ENCODE measurements around the gene AAGAB. TPM values are rescaled to one million over a fixed set of nuclear protein-coding genes. Genes with fewer than 3 reads are reported as not detected.

The AAGAB gene
- total RNA-seq, 1 experiment from 2014 or later, result 52.0 TPM

- peak; percentile 89 for TF ChIP-seq SIN3A (IDR thresholded peaks at IDR 0.05; ENCODE audit: low read depth)
- TF ChIP-seq CBX3 (IDR thresholded peaks at IDR 0.05; ENCODE audit: low read depth), result peak; percentile 51; the same call in 1 of the 2 replicates
- 0 out of 2 replicates have a peak, but pooled peaks have one; percentile 31 for TF ChIP-seq SRF (IDR thresholded peaks at IDR 0.05; ENCODE audit: low read depth)
- TF ChIP-seq, protein P1, sequence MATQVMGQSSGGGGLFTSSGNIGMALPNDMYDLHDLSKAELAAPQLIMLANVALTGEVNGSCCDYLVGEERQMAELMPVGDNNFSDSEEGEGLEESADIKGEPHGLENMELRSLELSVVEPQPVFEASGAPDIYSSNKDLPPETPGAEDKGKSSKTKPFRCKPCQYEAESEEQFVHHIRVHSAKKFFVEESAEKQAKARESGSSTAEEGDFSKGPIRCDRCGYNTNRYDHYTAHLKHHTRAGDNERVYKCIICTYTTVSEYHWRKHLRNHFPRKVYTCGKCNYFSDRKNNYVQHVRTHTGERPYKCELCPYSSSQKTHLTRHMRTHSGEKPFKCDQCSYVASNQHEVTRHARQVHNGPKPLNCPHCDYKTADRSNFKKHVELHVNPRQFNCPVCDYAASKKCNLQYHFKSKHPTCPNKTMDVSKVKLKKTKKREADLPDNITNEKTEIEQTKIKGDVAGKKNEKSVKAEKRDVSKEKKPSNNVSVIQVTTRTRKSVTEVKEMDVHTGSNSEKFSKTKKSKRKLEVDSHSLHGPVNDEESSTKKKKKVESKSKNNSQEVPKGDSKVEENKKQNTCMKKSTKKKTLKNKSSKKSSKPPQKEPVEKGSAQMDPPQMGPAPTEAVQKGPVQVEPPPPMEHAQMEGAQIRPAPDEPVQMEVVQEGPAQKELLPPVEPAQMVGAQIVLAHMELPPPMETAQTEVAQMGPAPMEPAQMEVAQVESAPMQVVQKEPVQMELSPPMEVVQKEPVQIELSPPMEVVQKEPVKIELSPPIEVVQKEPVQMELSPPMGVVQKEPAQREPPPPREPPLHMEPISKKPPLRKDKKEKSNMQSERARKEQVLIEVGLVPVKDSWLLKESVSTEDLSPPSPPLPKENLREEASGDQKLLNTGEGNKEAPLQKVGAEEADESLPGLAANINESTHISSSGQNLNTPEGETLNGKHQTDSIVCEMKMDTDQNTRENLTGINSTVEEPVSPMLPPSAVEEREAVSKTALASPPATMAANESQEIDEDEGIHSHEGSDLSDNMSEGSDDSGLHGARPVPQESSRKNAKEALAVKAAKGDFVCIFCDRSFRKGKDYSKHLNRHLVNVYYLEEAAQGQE (IDR thresholded peaks at IDR 0.05; ENCODE audit: low read depth), result no peak
- no peak; the same call in 1 of the 2 replicates for TF ChIP-seq ELF1 (IDR thresholded peaks at IDR 0.05; ENCODE audit: borderline replicate concordance, low read depth)
- no peak for TF ChIP-seq ZBTB33 (IDR thresholded peaks at IDR 0.05; ENCODE audit: extremely low read depth, insufficient replicate concordance, low read length)
- TF ChIP-seq JUND (IDR thresholded peaks at IDR 0.05), result peak; percentile 96
- no peak for TF ChIP-seq POLR2A (IDR thresholded peaks at IDR 0.05; ENCODE audit: borderline replicate concordance, extremely low read depth, insufficient read depth, insufficient read length)
Observed at GRCh38 chr15:67174864-67175573, 79.4 kb downstream of the AAGAB start (continued).

Data from HCT116 (cell line).